ENCODE measurements around the gene RAB21. TPM values are rescaled to one million over a fixed set of nuclear protein-coding genes. Genes with fewer than 3 reads are reported as not detected.

RAB21 gene
- total RNA-seq, 1 experiment from 2014 or later: 53.0 TPM

- H3K27ac Mint-ChIP-seq: peak overlapping the region in 1 of 3 experiments; percentile 23; a peak in 1 of 7 replicates
- no peak for TF ChIP-seq CTCF (conservative IDR thresholded peaks at IDR 0.05)
Measured at GRCh38 chr12:71849109-71849851, 94.6 kb downstream of the RAB21 start.

More at GRCh38 chr12:71849109-71849851, 94.6 kb downstream of the RAB21 start:
- Histone ChIP-seq H4K20me1 (ENCODE audit: control insufficient read depth, insufficient read depth, insufficient read length) (no peaks in the 10 kb centered on the region), H3K23me2 (ENCODE audit: insufficient read length, low read depth, low read length, poor library complexity, severe bottlenecking) (no peaks in the 10 kb centered on the region), H2BK5ac (ENCODE audit: insufficient read length, low read length) (no peak overlapping the region), H3K4ac (ENCODE audit: low read depth, low read length) (no peak overlapping the region), H3K9me3 (ENCODE audit: control insufficient read depth, low read depth, low read length) (peaks cover 5% of the 10 kb centered on the region), H3K79me1 (ENCODE audit: insufficient read depth, low read depth, low read length, poor library complexity, severe bottlenecking) (no peaks in the 10 kb centered on the region), H4K8ac (replicated peaks; ENCODE audit: insufficient read length, low read depth, low read length) (no peak overlapping the region), H4K91ac (ENCODE audit: insufficient read length, low read depth, low read length) (no peak overlapping the region), H3K18ac (ENCODE audit: insufficient read length, low read depth, low read length) (no peak overlapping the region), H3T11ph (ENCODE audit: low read length) (no peak overlapping the region), H3K14ac (ENCODE audit: insufficient read depth, low read length) (no peak overlapping the region), H3K9ac (ENCODE audit: extremely low read depth, insufficient read length, low read length) (no peak overlapping the region), H2BK15ac (ENCODE audit: low read depth, low read length) (no peak overlapping the region), H2AK5ac (ENCODE audit: insufficient read length, low read length) (no peak overlapping the region), H2BK12ac (ENCODE audit: insufficient read length, low read depth, low read length) (no peak overlapping the region), H3K27me3 (ENCODE audit: insufficient read depth, low read length) (no peaks in the 10 kb centered on the region), H4K5ac (ENCODE audit: insufficient read length, low read depth, low read length) (no peak overlapping the region), H3K23ac (ENCODE audit: insufficient read length, low read depth, low read length) (no peak overlapping the region), H3K79me2 (ENCODE audit: insufficient read depth, low read length) (peaks cover 12% of the 10 kb centered on the region; the same call in 1 of the 2 replicates), H2AFZ (ENCODE audit: low read length) (no peak overlapping the region), H2BK20ac (ENCODE audit: low read depth, low read length, poor library complexity, severe bottlenecking) (no peak overlapping the region), H3K4me1 (ENCODE audit: insufficient read depth, low read length) (no peaks in the 10 kb centered on the region), H3K27ac (ENCODE audit: insufficient read length, low read depth, low read length) (no peak overlapping the region), H3K56ac (ENCODE audit: insufficient read length, low read depth, low read length) (no peak overlapping the region), H2BK120ac (ENCODE audit: low read depth, low read length, poor library complexity, severe bottlenecking) (no peak overlapping the region), H3K4me2 (ENCODE audit: insufficient read depth, insufficient read length, low read length) (no peak overlapping the region)
- peaks cover 10 to 22% of the 10 kb centered on the region in 2 experiments for H3K9me3 Mint-ChIP-seq
- peaks cover 31 to 38% (median 31%) of the 10 kb centered on the region in 3 experiments for H3K36me3 Mint-ChIP-seq (ENCODE audit: insufficient read depth in 1 of 3, low read depth in 3 of 3)
- H3K4me1 Mint-ChIP-seq: peaks cover 0 to 8% of the 10 kb centered on the region in 2 experiments; a peak in 1 of 4 replicates
- no CpG with 5 or more reads among the region's 8 CpGs for WGBS (ENCODE audit: extremely low coverage, insufficient read length, low lambda C conversion rate)
- no peak overlapping the region for H3K4me3 Mint-ChIP-seq
- no peaks in the 10 kb centered on the region for H3K27me3 Mint-ChIP-seq (ENCODE audit: low read depth)
- no peak for DNase-seq

Other genes with a start within 250 kb of the RAB21 start
- gene ZFC3H1, start 91.0 kb upstream of the RAB21 start, total RNA-seq (2021): 24.4 and 26.4 TPM in 2 replicates
- 2.5 and 3.7 TPM in 2 replicates for gene THAP2, start 90.6 kb upstream of the RAB21 start, total RNA-seq (2021)
- gene TMEM19, start 68.8 kb upstream of the RAB21 start, total RNA-seq (2021): 17.3 and 18.4 TPM in 2 replicates
- 39.7 and 44.4 TPM in 2 replicates for gene TBC1D15, start 84.9 kb downstream of the RAB21 start, total RNA-seq (2021)
- gene TPH2, start 184.0 kb downstream of the RAB21 start, total RNA-seq (2021): 0.66 and 0.83 TPM in 2 replicates

All from H9 (cell line).